Duodenal mucosa (tissue), 2 donors: ENCODE measurements around the gene NPEPL1.

ENCODE experiments used
- H3K27ac ChIP-seq: one replicate; pipeline ENCODE4 v1.7.0; 2013; ENCODE audit warnings: low read depth, low read length
- H3K27me3 ChIP-seq, 2 donors: one replicate each; pipeline ENCODE4 v1.7.0; 2013; ENCODE audit warnings: low read length in 2 of 2, control low read depth in 1 of 2; ENCODE audit not compliant: insufficient read depth in 2 of 2, control insufficient read depth in 1 of 2
- H3K36me3 ChIP-seq, 2 donors: one replicate each; pipeline ENCODE4 v1.7.0; 2013; ENCODE audit warnings: low read length in 2 of 2, control low read depth in 1 of 2; ENCODE audit not compliant: insufficient read depth in 2 of 2, control insufficient read depth in 1 of 2
- H3K4me1 ChIP-seq, 2 donors: one replicate each; pipeline ENCODE4 v1.7.0; 2013; ENCODE audit warnings: low read length in 2 of 2, control low read depth in 1 of 2; ENCODE audit not compliant: insufficient read depth in 2 of 2, control insufficient read depth in 1 of 2
- H3K4me3 ChIP-seq, 2 donors: one replicate each; pipeline ENCODE4 v1.7.0; 2013; ENCODE audit warnings: low read length in 2 of 2, low read depth in 1 of 2
- H3K9ac ChIP-seq, 2 donors: one replicate each; pipeline ENCODE4 v1.7.0; 2013; ENCODE audit warnings: low read length in 2 of 2, low read depth in 1 of 2
- H3K9me3 ChIP-seq, 2 donors: one replicate each; pipeline ENCODE4 v1.7.0; 2013; ENCODE audit warnings: low read length in 2 of 2, control low read depth in 1 of 2; ENCODE audit not compliant: control insufficient read depth in 1 of 2

Gene NPEPL1

DNA sequence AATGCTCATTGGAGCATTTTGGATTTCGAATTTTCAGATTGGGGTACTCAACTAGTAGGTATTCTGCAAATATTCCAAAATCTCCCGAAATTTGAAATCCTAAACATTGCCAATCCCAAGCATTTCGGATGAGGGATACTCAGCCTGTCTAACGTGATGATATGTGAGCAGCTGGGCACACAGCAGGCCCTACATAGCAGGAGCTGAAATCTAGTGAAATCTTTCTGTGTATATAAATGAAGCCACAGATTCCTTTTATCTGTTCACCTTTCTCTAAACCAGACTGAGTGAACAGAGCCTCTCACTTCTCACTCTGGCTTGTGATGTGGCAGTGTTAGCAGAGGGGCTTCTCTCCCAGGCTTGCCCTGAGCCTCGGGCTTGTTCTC, 23.7 kb upstream of the NPEPL1 start:
- Histone ChIP-seq H3K27me3 (no peaks in the 10 kb centered on the region), H3K27ac (no peak overlapping the region), H3K9me3 (no peaks in the 10 kb centered on the region), H3K9ac (no peak overlapping the region), H3K36me3 (peaks cover 32 to 64% of the 10 kb centered on the region in 2 donors), H3K4me1 (no peaks in the 10 kb centered on the region), H3K4me3 (no peak overlapping the region)

DNA sequence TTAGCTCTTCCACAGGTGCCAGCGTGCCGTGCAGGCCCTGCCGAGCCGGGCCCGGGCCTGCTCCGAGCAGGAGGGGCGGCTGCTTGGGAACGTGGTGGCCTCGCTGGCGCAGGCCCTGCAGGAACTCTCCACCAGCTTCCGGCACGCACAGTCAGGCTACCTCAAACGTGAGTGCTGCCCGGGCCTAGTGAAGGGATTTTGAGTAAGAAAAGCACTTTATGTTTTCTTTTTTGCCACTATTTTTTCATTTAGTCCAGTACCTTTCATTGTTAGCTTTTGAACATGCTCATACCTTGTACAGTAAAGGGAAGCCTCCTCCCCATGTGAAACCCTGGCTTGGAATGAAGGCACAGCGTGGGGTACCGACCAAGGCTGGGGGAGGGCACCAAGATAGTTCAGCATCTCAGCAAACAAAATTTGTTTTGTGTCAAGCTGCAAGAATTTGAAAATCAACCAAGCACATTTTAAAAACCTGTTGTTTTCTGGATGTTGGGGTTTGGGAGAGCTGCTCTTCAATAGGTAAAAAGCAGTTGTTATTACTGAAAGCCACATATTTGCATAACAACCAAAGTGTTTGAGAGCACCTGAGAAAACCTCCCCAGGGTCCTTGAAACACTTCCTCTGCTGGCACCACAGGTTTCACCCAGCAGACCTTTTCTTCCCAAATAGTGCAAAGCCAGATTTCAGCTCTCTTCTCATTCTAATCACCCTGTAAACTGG, 23.2 kb upstream of the NPEPL1 start:
- no peak overlapping the region for H3K4me3 ChIP-seq
- peaks cover 35 to 69% of the 10 kb centered on the region in 2 donors for H3K36me3 ChIP-seq
- no peak overlapping the region for H3K9ac ChIP-seq
- H3K27ac ChIP-seq = no peak overlapping the region
- no peaks in the 10 kb centered on the region for H3K9me3 ChIP-seq
- H3K27me3 ChIP-seq = no peaks in the 10 kb centered on the region
- no peaks in the 10 kb centered on the region for H3K4me1 ChIP-seq

- peaks cover 36 to 72% of the 10 kb centered on the region in 2 donors for H3K36me3 ChIP-seq
- no peak overlapping the region for H3K9ac ChIP-seq
- H3K9me3 ChIP-seq = no peaks in the 10 kb centered on the region
- H3K4me3 ChIP-seq = no peak overlapping the region
- H3K4me1 ChIP-seq = no peaks in the 10 kb centered on the region
- H3K27ac ChIP-seq = no peak overlapping the region
- no peaks in the 10 kb centered on the region for H3K27me3 ChIP-seq
These were observed 22.5 kb upstream of the NPEPL1 start for GRCh38 chr20:58670102-58670501.

- H3K9ac ChIP-seq = no peak overlapping the region
- H3K36me3 ChIP-seq = peaks cover 41 to 75% of the 10 kb centered on the region in 2 donors
- no peaks in the 10 kb centered on the region for H3K4me1 ChIP-seq
- no peak overlapping the region for H3K4me3 ChIP-seq
- H3K9me3 ChIP-seq = no peaks in the 10 kb centered on the region
- no peak overlapping the region for H3K27ac ChIP-seq
- H3K27me3 ChIP-seq = no peaks in the 10 kb centered on the region
These were observed 21.9 kb upstream of the NPEPL1 start for GRCh38 chr20:58670659-58671058.

DNA sequence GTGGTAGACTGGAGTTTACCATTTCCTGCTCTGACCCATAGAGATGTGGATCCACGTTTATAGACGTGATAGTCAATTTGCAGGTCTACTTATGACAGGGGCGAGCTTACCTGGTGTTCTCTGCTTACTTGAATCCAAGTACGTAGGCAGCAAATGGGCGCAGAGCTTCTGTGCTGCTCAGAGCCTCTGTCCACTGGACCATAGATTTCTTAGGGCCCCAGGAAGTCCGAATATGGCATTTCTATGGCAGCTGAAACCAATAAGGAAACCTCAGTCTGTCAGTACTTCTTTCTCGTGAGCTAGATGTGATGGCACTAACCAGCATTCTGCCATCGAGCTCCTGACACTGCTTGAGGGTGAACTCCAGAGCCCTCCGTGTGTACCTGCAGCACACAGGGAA, 19.5 kb upstream of the NPEPL1 start:
- Histone ChIP-seq H3K27me3 (no peaks in the 10 kb centered on the region), H3K36me3 (peaks cover 51 to 82% of the 10 kb centered on the region in 2 donors), H3K9ac (no peak overlapping the region), H3K4me3 (no peak overlapping the region), H3K27ac (no peak overlapping the region), H3K9me3 (no peaks in the 10 kb centered on the region), H3K4me1 (no peaks in the 10 kb centered on the region)

DNA sequence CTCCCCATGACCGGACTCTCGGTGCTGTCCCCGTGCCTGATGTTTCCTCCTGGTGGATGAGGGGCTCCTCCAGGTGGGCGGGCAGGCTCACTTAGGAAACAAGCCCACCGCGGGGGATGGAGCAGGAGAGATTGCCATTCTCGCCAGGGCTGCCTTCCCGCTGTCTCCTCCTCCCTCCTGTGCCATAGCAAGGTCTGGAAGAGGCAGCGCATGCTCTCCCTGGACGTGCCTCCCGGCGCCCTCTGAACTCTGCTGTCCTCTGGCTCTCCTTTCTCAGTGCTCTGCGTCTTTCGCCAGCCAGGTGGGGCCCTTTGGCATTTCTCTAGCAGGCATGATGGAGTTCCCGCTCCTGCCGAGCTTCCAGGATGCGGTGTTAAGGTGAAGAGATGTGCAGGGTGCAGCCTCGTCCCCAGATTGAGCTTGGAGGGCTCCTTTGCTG, 17.4 kb upstream of the NPEPL1 start:
- Histone ChIP-seq H3K27ac (no peak overlapping the region), H3K36me3 (peaks cover 49 to 78% of the 10 kb centered on the region in 2 donors), H3K4me1 (no peaks in the 10 kb centered on the region)

DNA sequence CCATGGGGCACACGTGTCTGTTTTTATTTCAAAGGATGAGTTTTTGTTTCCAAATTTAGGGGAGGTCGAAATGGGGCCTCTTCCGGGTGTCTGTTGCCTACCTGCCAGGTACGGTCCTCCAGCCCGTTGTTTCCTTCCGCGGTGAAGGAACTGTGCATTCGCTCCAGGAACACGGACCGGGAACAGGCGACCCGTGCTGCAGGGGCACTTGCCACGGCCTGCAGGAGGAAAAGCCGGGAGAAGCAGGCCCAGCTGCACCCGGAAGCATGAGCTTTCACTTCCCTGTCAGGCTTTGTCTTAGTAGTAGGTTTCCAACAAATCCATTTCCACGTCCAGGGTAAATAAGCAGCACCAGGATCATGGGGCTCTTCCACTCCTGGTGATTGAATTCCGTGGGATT, 17.0 kb upstream of the NPEPL1 start:
- no peak overlapping the region for H3K4me3 ChIP-seq

More for the DNA sequence above, 17.4 kb upstream of the NPEPL1 start:
- H3K9me3 ChIP-seq = no peaks in the 10 kb centered on the region
- no peak overlapping the region for H3K4me3 ChIP-seq
- no peak overlapping the region for H3K9ac ChIP-seq
- H3K27me3 ChIP-seq = no peaks in the 10 kb centered on the region

DNA sequence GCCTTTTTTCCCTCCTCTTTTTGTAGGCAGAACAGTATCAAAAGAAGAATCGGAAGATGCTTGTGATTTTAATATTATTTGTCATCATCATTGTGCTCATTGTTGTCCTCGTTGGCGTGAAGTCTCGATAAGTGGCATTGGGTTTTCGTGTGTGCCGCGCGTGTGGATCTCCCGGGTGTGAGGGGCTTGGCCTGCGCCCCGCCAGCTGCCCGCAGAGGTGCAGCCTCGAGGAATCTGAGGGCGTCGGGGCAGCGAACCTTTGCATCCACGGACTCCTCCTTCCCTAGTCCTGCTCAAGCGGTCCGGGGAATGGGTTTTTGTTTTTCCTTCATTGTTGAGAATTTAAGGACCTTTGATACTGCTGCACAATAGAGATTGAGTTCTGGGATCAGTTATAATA, 16.4 kb upstream of the NPEPL1 start:
- no peak overlapping the region for H3K4me3 ChIP-seq
- no peak overlapping the region for H3K27ac ChIP-seq
- no peak overlapping the region for H3K9ac ChIP-seq
- H3K4me1 ChIP-seq = no peaks in the 10 kb centered on the region
- H3K9me3 ChIP-seq = no peaks in the 10 kb centered on the region
- H3K36me3 ChIP-seq = peaks cover 49 to 75% of the 10 kb centered on the region in 2 donors
- H3K27me3 ChIP-seq = no peaks in the 10 kb centered on the region

More for the DNA sequence above, 17.0 kb upstream of the NPEPL1 start:
- no peaks in the 10 kb centered on the region for H3K9me3 ChIP-seq
- H3K9ac ChIP-seq = no peak overlapping the region
- no peak overlapping the region for H3K27ac ChIP-seq
- no peaks in the 10 kb centered on the region for H3K27me3 ChIP-seq
- H3K36me3 ChIP-seq = peaks cover 49 to 78% of the 10 kb centered on the region in 2 donors
- no peaks in the 10 kb centered on the region for H3K4me1 ChIP-seq

DNA sequence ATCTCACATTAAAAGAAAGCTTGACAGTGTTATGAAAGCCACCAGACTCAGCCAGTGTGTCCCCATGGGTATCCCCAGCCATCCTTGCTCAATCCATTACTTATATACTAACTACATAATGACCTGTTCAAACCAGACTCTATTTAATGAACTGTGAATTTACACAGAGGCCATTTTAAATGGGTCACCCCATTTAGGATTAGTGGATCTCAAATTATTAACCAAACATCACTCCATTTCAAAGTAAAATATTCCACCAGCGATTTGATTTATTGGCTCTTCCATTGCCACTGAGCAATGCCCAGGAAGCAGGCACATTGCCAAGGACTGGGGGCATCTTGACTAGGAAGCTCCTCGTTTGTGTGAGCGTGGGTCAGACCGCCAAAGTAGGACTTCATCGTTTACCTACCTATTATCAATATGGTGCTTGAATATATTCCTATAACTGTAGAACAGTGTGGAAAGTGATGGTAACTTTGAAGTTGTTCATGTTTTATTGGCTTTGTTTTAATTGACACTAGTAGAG, 15.5 kb upstream of the NPEPL1 start:
- H3K9ac ChIP-seq = no peak overlapping the region
- H3K27ac ChIP-seq = no peak overlapping the region
- no peaks in the 10 kb centered on the region for H3K4me1 ChIP-seq
- no peaks in the 10 kb centered on the region for H3K9me3 ChIP-seq
- no peak overlapping the region for H3K4me3 ChIP-seq
- H3K36me3 ChIP-seq = peaks cover 49 to 70% of the 10 kb centered on the region in 2 donors
- no peaks in the 10 kb centered on the region for H3K27me3 ChIP-seq

DNA sequence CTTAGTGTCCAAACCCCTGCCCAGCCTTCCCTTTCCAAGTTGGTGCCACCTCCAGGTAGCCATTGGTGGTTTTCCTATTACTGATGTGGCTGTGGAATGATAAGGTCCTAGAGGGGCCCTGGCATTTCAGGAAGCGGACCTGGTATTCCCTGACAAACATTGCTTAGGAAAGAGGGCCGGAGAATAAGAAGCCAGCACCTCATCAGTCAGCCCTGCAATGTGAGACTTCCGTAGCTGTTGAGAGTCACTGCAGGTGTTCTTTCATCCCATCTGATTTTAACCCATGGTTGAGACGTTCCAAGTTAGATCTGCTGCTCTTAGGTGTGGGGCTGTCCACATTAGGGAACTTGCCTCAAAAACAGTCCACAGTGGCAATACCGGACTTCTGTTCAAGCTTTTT, 14.8 kb upstream of the NPEPL1 start:
- Histone ChIP-seq H3K36me3 (peaks cover 47 to 66% of the 10 kb centered on the region in 2 donors), H3K4me3 (no peak overlapping the region), H3K9ac (no peak overlapping the region), H3K4me1 (no peaks in the 10 kb centered on the region), H3K27ac (no peak overlapping the region), H3K27me3 (no peaks in the 10 kb centered on the region), H3K9me3 (no peaks in the 10 kb centered on the region)
